Ishikawa (cell line): ENCODE data around the gene RNF186.

Experiments used
- CEBPB ChIP-seq: IDR thresholded peaks from 2 replicates; pipeline ENCODE4 v1.6.1; 2012
- EP300 ChIP-seq: IDR thresholded peaks from 2 replicates; pipeline ENCODE4 v1.6.1; 2012; ENCODE audit warnings: borderline replicate concordance
- FOXM1 ChIP-seq: IDR thresholded peaks from 2 replicates; pipeline ENCODE4 v1.6.1; 2012; ENCODE audit warnings: low read depth, borderline replicate concordance
- RAD21 ChIP-seq: IDR thresholded peaks from 2 replicates; pipeline ENCODE4 v1.6.1; 2012; ENCODE audit warnings: low read depth
- TCF12 ChIP-seq: IDR thresholded peaks from 2 replicates; pipeline ENCODE4 v1.6.1; 2012; ENCODE audit warnings: low read depth
- TEAD4 ChIP-seq: IDR thresholded peaks from 2 replicates; pipeline ENCODE4 v1.6.1; 2012
- ZBTB7A ChIP-seq: IDR thresholded peaks from 2 replicates; pipeline ENCODE4 v1.6.1; 2012; ENCODE audit warnings: low read depth
- TF ChIP-seq, protein P1 (sequence below): IDR thresholded peaks from 2 replicates; pipeline ENCODE4 v1.6.1; 2012; ENCODE audit warnings: low read depth, mild to moderate bottlenecking
- TF ChIP-seq, protein P2 (sequence below): IDR thresholded peaks from 2 replicates; pipeline ENCODE4 v1.6.1; 2012
- TF ChIP-seq, protein P3 (sequence below): IDR thresholded peaks from 2 replicates; pipeline ENCODE4 v1.6.1; 2012

DNA sequence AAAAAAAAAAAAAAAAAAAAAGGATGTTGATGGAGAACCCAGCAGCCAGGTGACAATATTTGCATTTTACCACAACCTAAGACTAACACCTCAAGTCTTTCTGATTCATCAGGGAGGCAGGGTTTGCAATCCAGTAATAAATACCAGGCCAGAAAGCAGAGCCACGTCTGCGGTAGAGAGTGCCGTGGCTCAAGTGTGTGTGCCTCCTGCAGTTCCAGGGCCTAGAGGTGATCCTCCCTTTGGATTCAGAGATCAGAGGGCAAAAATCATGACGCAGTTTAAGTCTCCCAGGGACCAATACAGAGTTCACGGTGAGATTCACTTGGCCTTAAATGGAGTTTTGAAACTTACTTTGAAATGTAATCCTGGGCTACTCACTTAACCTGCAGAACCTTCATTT is 50.2 kb downstream of the RNF186 start:
- TF ChIP-seq RAD21 (no peak), ZBTB7A (no peak), CEBPB (no peak), TCF12 (no peak), TEAD4 (no peak), FOXM1 (no peak), EP300 (no peak)
- TF ChIP-seq, protein P1, sequence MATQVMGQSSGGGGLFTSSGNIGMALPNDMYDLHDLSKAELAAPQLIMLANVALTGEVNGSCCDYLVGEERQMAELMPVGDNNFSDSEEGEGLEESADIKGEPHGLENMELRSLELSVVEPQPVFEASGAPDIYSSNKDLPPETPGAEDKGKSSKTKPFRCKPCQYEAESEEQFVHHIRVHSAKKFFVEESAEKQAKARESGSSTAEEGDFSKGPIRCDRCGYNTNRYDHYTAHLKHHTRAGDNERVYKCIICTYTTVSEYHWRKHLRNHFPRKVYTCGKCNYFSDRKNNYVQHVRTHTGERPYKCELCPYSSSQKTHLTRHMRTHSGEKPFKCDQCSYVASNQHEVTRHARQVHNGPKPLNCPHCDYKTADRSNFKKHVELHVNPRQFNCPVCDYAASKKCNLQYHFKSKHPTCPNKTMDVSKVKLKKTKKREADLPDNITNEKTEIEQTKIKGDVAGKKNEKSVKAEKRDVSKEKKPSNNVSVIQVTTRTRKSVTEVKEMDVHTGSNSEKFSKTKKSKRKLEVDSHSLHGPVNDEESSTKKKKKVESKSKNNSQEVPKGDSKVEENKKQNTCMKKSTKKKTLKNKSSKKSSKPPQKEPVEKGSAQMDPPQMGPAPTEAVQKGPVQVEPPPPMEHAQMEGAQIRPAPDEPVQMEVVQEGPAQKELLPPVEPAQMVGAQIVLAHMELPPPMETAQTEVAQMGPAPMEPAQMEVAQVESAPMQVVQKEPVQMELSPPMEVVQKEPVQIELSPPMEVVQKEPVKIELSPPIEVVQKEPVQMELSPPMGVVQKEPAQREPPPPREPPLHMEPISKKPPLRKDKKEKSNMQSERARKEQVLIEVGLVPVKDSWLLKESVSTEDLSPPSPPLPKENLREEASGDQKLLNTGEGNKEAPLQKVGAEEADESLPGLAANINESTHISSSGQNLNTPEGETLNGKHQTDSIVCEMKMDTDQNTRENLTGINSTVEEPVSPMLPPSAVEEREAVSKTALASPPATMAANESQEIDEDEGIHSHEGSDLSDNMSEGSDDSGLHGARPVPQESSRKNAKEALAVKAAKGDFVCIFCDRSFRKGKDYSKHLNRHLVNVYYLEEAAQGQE, result no peak
- TF ChIP-seq, protein P2, sequence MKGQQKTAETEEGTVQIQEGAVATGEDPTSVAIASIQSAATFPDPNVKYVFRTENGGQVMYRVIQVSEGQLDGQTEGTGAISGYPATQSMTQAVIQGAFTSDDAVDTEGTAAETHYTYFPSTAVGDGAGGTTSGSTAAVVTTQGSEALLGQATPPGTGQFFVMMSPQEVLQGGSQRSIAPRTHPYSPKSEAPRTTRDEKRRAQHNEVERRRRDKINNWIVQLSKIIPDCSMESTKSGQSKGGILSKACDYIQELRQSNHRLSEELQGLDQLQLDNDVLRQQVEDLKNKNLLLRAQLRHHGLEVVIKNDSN, result no peak
- TF ChIP-seq, protein P3, sequence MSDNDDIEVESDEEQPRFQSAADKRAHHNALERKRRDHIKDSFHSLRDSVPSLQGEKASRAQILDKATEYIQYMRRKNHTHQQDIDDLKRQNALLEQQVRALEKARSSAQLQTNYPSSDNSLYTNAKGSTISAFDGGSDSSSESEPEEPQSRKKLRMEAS, result no peak
